ENCODE results near the gene CNR1. TPM values are rescaled to one million over a fixed set of nuclear protein-coding genes. Genes with fewer than 3 reads are reported as not detected.

The CNR1 gene
- total RNA-seq, 1 donor from 2014 or later = 3.7 TPM

GRCh38 chr6:88143421-88144157 is 22.6 kb downstream of the CNR1 start:
- no peak for DNase-seq (ENCODE audit: low spot score)

DNA sequence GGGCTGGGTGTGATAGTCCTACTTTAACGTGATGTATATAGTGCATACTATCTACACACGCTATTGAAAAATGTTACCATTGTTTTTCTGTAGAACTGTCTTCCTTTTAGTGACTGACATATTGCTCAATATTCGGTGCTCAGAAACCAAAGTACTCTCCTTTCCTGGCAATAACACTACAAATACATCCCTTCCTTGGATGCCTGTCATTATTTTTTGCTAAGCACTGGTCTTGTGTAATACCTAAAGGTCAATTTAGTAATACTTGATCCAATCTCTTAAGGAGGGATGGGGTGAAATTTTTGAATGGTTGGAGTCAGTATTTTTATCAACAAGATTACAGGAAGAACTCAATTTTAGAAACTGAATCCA is 23.9 kb downstream of the CNR1 start:
- DNase-seq (ENCODE audit: low spot score) = no peak

DNA sequence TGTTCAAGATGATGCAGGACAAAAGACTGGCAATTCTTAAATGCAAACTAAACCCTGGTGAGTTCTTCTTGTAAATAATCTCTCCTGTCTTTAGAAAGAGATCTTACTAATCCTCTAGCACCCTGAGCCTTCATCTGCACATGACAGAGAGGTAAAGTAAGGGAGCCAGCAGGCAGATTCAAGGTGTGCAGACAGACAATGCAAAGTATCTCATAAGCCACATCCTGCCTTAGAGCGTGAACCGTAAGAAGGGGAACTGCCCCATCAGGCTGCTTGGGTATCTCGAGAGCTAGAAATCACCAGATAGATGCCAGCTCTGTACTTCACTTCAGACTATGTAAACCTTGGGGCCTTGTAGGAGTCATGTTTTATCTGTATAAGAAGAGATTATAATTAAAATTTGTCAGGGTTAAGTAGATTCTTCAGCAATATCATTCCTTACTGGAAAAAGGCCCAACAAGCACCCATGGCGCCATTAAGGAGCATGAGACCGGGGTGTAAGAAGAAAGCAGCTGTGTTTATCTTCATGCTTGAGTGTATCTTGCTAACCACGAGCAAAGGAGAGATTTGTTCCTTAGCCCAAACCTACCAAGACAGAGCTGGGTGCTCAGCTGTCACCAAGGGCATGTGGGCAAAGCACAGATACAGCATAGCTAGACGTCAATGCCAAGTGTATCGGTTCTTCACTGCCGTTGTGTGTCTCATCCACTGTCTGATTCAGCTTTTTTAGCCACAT is 24.4 kb downstream of the CNR1 start:
- no peak for DNase-seq (ENCODE audit: low spot score)

GRCh38 chr6:88137915-88138314 is 28.2 kb downstream of the CNR1 start:
- DNase-seq (ENCODE audit: low spot score) = no peak

DNA sequence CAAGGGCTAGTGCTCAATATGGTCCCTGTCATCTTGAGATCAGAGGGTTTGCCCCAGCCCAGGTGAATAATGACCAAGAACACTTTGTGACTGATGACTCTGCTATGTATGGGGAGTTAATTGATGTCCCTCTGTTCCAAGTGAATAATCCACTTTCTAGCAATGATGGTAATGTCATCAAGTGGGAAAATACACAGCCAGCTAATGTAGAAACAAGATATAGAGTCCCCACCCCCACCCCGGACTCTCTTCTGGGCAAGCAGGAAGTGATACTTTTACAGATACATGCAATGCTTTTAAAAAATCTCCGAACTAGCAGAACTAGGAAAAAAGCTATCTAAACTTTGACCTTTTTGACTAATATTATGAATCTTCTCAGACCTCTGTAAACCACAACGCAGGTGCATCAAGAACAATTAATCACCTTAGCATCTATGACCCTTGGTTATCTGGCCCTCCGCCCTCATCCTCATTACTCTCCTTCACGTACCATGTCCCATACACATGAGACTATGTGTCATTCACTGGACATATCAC is 30.5 kb downstream of the CNR1 start:
- no peak for DNase-seq (ENCODE audit: low spot score)

GRCh38 chr6:88134575-88134974 is 31.6 kb downstream of the CNR1 start:
- no peak for DNase-seq (ENCODE audit: low spot score)

DNA sequence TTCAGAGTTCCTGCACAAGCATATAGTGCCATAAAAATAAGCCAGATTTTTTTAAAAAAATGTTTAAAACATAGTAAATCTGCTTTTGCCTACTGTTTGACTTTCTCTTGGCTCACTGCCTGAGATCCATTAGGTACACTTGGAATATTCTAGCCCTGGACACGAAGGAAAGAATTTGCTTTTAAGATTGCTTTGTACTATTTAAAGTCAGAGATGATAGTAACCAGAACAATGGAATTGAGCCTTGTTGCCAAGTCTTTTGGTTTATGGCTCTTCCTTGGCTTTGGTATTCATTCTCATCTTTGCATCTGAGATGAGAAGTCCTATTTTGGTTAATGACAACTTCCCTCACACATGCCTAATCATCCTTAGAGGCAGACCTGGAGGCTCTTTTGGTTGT is 32.4 kb downstream of the CNR1 start:
- DNase-seq (ENCODE audit: low spot score) = no peak

- DNase-seq (ENCODE audit: low spot score) = no peak
Measured at GRCh38 chr6:88124925-88125557, 41.1 kb downstream of the CNR1 start.

GRCh38 chr6:88120635-88121034 is 45.5 kb downstream of the CNR1 start:
- DNase-seq (ENCODE audit: low spot score) = no peak

DNA sequence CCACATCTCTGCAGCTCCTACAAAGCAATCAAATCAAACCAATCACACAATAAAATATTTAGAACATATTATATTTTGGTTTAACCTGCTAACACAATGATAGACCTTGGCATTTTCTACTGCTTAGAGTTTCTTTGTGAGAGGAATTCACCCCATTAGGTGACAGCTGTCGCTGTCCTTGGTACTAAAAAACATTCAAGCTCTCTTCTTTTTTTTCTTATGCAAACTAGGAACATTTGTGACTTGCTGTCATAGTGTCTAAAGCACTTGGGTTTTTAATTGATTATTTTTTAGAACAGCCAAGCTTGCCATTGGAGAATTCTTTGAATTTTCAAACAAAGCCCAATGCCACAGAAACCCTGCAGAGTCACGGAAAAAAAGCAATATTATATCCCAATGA is 46.4 kb downstream of the CNR1 start:
- DNase-seq (ENCODE audit: low spot score) = no peak

- no peak for DNase-seq (ENCODE audit: low spot score)
Measured at GRCh38 chr6:88116276-88116675, 49.9 kb downstream of the CNR1 start.

DNA sequence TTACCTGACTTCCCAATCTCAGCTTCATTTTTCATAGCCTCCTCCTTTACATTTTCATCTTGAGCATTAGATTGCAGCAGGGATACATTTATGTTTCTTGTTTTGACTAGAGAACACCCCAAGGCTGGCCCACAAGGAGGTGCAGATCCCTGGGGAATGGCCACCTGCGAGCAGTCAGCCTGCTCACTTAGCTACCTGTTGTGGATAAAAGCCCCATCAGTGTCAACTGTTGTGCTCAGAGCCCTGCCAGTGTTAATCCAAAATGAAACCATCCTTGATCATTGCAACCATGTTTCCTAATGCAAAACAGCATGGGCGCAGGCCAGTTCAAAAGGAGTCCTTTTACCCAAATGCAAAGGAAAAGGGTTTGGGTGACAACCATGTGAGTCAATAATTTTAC is 50.8 kb downstream of the CNR1 start:
- no peak for DNase-seq (ENCODE audit: low spot score)

GRCh38 chr6:88114838-88115237 is 51.3 kb downstream of the CNR1 start:
- DNase-seq (ENCODE audit: low spot score) = no peak

- peak; percentile 86 for DNase-seq (ENCODE audit: low spot score)
Measured at GRCh38 chr6:88111991-88112390, 54.2 kb downstream of the CNR1 start.

- no peak for DNase-seq (ENCODE audit: low spot score)
Measured at GRCh38 chr6:88107241-88107640, 58.9 kb downstream of the CNR1 start.

GRCh38 chr6:88105741-88106340 is 60.3 kb downstream of the CNR1 start:
- DNase-seq (ENCODE audit: low spot score) = no peak

Other genes starting within 250 kb of the CNR1 start
- not detected for gene SPACA1, start 118.5 kb downstream of the CNR1 start, total RNA-seq

Measured in mucosa of gallbladder (tissue), 1 donor.